ENCODE measurements around the gene TSHZ2.

The TSHZ2 gene

DNA sequence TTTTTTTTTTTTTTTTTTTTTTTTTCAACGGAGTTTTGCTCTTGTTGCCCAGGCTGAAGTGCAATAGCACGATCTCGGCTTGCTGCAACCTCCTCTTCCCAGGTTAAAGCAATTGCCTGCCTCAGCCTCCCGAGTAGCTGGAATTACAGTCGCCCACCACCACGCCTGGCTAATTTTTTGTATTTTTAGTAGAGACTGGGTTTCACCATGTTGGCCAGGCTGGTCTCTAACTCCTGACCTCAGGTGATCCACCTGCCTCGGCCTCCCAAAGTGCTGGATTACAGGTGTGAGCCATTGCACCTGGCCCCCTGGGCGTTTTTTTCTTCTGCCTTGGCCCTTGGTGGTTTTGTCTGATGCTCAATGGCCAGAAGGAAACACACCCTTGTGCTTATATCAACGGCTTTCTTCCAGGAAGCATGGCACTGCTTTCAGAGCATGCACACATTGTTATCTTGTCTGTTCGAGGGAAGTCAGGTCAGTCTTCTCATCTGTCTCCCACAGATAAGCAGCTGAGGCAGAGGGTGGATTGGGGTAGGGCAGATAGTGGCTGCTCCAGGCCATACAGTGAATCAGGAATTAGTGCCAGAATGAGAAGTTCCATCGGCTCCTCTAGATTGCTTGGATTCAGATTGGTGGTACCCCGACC, 203.1 kb downstream of the TSHZ2 start:
- DNase-seq, result no peak

DNA sequence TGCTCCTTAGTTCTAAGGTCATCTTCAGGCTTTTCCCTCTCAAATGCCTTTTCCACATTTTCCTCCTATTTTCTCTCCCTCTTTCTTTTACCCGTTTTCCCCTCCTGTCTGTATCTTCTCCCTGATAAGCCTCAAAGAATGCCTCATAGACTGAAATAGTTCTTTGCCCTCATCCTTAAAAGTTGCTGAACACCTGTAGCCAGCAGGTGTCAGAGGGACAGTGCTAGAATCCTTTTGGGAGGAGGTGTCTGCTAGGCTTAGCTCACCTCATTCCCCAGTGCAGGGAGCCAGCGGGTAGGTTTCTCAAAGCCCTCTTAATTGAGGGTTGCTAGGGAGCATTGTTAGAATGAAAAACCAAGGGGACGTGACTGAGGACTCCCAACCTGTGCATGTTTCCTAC, 204.0 kb downstream of the TSHZ2 start:
- no peak for DNase-seq

DNA sequence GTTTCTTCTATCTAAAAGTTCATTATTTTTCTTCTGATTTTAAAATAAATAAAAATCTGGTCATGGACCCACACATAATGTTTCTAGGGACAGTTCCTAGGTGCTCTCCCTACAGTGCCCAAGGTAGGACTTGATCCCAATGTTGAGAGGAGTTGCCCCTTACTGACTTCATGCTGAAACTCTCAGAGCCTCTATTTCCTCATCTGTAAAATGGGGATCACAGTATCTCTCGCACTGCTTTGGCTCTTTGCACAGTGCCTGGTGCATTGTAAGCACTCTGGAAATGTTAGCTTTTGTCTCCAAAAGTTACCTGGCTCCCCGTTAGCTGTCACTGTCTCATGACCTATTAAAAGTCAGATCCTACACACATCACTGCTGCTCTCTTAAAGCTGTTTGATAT, 205.5 kb downstream of the TSHZ2 start:
- DNase-seq, result no peak

DNA sequence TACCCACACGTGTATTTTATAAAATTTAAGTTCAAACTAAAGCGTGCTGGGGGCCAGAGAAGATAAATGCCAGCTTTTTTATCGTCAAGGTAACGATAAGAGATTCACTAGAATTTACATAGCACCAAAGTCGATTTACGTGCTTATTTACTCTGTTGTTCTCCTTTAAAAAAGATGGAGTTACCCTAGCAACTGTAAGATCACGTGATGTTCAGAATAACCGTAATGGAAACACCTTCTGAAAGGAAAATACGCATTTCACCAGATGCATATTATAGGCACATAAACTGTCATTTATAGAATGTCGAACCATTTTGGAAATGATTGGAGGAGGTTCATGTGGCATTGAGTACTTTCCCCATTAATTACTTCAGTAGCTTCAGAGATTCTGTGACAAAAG, 207.6 kb downstream of the TSHZ2 start:
- no peak for DNase-seq

DNA sequence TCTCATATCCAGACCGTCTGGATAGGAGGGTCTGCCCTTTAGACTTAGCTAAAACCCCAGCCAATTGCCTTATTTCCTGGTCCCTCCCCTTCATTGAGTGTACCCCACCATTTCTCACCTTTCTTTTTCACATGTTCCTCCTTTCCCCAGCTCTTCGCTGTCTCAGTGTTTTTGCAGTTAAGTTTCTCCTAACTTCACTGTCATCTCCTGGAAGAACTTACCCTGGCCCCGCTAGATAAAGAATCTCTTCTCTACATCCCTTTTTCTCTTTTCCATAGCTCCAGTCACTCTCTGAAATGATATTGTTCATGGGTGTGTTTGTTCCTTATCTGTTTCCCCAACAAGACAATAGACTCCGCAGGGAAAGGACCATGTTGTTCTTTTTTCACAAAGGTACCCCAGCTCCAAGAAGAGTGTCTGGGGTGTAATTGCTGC, 208.8 kb downstream of the TSHZ2 start:
- DNase-seq, result no peak

DNA sequence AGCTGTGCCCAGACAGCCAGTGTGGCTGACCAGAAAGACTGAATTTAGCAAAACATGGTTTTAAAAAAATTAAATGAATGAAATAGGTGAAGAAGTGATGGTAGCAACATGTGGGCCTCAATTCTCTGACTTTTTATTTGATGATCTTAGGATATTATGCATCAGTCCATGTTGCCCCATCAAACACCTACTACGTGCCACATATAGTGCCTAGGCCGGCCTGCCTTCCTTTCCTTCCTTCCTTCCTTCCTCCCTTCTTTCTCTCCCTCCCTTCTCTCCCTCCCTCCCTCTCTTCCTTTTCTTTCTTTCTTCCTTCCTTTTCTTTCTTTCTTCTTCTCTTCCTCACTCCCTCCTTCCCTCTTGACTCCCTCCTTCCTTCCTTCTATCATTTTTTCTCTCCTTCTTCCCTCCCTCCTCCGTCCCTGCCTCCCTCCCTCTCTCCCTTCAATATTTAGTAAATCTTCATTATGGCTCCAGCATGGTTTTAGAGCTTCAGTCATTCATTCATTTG, 209.8 kb downstream of the TSHZ2 start:
- no peak for DNase-seq

DNA sequence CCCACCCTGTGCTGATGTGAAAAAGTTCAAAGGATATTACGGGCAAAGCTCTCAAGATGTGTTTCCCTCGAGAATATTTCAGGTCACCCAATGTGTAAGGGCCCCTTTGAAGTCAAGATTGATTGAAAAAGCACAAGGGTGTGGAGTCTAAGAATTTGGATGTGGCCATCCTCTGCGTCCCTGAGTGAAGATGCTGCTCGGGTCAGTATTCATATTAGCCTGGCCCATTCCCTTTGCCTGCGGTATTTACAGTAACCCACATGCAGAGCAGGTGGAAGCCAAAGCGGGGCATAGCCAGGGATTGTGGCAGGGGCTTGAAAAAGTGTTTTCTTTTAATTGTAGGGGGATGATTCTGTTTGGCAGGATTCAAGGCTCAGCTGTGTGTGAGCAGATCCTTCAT, 211.0 kb downstream of the TSHZ2 start:
- DNase-seq, result no peak

DNA sequence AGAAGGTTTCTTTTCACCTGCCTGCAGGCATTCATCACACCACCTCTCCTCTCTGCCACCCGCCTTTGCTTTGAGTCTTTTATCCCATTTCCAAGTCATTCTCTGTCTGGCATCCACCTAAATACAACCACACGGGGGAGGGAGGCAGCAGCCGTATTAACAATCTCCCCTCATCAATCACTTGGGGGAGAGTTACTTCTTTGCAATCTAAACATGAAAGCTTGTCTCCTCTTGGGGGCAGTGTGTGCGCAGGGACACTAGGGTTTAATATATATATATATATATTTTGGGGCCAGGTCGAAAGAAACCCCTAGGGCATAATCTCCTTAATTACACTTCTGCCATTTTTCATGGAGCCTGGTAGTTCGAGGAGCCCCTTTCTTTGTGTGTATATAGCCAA, 214.5 kb downstream of the TSHZ2 start:
- DNase-seq, result no peak

DNA sequence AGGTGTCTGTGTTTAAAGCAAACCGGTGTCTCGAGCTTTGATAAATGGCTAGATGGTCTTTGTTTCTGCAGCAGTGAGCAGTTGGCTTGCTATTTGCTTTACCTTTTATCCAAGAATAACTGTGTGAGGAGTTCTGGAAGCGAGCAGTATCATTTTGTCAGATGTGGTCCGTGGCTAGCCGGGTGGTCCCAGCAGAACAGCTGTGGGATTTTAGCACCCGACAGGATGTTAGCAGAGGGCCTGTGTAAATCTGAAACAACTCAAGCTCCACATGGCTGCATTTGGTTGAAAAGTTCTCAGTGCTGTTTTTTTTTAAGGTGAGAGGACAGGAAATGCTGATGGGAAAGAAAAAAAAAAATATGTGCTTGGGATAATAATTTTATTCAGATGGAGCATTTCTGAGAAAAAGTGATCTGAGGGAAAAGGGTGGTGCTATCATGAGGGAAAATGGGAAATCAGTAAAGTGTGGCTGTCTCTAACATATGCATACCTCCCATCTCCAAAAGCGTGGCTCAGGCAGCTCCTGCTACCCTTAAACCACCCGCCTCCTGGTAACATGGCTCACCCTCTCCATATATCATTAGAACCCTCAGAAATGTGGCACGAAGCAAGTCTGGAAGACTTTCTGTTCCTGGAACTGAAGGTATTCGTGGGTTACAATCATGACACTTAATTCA, 215.4 kb downstream of the TSHZ2 start:
- no peak for DNase-seq

DNA sequence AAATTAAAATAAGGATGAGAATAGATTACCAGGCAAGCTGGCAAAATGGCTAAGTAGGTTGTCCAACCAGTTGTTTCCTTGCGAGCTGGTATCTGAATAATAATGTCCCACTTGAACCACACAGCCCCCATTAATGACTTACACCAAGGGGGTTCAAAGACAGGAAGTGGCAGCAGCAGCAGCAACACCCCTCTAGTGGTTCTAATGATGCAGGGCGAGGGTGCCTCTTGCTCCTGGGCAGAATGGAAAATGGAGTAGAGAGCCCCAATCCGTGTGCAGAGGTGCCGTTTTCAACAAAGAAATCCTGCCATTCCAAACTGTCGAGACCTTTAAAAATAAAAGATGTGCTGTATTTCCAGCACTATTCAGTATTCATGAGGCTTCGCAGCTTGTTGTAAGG, 218.1 kb downstream of the TSHZ2 start:
- no peak for DNase-seq

DNA sequence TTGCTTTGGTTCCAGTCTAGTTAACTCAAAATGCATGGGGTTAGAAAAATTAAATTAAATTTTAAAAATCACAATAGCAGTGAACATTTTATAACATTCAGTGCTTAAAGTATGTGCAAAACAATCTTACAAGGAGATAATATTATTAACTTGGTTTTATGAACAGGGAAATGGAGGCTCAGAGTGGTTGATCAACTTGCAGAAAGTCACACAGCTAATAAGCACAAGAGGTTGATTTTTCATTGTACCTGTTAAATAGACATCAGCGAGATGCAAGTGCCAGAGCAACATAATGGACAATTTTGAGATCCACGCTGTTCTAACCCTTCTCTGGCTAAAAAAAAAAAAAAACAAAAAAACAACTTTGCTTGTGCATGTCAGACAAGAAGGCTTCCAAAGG, 219.8 kb downstream of the TSHZ2 start:
- no peak for DNase-seq

DNA sequence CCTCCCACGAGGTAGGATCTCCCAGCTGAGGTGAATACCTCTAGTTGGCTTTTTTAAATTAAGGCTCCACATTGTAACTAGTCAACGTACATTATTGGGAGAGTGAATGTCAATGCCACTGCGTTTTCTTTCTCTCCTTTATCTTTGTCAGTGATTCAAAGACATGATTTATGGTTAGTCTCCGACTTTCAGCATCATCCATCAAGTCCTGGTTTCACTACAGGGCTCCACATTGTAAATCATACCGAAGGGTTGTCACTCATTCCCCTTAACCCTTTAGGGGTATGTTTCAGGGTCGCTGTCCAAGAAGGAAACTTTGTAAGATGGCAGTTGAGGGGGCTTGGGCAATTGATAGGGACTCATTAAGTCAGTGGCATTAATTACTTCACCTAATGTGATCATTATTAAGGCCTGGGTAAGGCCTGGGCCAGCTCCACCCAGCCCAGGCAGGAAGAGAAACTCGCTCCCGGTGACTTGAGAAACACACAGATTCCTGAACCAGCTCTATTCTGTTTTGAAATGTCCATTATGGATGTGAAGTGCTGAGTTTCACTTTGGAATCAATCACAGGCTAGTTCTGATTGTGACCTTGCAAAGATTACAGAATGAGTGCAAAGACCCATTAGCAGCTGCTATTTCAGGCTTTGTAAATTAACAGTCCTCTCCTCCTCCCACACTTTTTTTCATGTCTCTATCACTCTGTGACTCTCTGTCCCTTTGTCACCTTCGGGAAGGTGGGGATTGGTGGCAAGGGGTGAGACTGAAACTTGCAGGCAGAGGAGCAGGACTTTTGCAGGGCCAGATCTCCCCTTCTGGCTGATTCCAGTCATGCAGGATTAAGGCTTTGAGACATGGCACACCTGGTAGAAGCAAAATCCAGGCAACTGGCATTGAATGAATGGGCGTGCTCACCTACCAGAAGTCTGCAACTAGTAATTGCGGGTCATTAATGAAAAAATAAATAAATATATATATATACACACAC, 222.4 kb downstream of the TSHZ2 start:
- DNase-seq, result no peak

DNA sequence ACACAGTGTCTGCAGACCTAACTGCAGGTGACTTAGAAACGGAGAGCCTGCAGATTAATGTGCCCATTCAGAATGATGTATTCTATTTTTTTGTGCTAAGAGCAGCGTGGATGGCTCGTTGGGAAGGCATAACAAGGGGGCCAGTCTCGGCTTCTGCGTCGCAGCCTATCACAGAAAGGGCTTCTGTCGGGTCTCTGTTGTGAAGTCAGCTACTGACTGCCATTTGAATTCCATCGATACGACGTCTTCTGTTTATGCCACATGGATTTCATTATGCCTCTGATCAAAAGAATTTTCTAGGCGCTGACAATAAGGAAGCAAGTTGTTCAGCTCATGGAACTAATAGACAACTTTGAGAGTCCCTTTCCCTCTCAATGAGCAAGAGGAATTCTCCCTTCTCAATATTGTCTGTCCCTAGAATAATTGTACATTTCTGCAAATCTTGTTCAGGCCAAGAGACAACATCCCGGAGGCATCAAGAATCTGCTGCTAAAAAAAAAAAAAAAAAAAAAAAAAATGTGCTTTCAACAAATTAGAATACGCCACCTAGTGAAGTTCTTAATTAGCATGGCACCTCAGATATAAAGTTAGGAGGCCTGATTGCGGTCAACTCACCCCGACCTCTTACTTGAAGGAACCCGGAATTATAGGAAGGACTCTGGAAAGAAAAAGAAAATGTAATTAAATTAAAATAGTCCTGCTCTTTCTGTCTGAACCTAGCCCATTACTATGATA, 223.9 kb downstream of the TSHZ2 start:
- no peak for DNase-seq

DNA sequence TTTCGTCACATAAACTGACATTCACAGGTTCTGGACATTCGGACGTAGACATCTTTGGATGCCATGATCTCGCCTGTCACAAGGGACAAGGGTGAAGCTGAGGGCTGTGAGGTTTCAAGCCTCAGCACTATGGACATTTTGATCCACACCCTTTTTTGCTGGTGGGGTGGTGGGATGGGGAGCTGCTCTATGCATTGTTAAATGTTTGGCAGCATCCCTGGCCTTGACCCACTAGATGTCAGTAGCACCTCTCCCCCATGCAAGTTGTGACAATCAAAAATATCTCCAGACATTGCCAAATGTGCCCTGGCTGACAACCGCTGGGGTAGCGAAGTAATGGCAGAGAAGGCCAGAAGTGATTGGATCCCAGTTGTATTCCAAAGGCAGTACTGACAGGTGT, 229.4 kb downstream of the TSHZ2 start:
- DNase-seq, result no peak

DNA sequence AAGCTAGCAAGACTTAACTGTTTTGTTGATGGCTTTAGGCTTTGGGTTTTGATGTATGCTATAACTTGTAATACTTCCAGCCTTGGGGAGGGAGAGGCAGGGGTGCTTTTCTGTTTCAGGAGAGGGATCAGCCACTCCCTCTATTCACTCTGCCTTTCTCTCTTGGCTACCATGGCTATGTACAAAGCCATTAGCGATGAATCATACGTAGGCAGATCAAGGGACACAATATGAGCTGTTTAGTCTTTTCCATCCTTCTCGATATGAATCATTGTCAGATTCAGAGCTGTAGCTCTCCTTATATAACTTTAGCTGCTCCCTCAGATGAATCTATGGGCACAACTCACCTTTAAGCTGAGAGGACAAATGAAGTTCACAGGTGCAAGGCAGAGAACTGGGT, 230.6 kb downstream of the TSHZ2 start:
- no peak for DNase-seq

DNA sequence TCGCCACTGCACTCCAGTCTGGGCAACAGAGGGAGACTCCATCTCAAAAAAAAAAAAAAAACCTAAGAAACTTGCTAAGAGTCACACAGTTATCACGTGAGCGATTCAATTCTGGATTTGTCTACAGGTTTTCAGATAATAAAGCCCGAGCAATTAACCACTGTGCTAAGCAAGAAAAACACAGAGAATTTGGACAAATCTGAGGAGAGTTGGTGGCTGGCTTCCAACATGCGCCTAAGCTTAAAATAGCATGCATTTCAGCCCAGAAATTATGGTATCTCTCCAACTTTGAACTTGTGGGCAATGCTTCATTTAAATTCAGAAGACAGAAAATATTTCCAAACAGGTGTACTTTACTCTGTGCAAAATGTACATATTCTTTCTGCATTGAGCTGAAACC, 232.9 kb downstream of the TSHZ2 start:
- no peak for DNase-seq

DNA sequence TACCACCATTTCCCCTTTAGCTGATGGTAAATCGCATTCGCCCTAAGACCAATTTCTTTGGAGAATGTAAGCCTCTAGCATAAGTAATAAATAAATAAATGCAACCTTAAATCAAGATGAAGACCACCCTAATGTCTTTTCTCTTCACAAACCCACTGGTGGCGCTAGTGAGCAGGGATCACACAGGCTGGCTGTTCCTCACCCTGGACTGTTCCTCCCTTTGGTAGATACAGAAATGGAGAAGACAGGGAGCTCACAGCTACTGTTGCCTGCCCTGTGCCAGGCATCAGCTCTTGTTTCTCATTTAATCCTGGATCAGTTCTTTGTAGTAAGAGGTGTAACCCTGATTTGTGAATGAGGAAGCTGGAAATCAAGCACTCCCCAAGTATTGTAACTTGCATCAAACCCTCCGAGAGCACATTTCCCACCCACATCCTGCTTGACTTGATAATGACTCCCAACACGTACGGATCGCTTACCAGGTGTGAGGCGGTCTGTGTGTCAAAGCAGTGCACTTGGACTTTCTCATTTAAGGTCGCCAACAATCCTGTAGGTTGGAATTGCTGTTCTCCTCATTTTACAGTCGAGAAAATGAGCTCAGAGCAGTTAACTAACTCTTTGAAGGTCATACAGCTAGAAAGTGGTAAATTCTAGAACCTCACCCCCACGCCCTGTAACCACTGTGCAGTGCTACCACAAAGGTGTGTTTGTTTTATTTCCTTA, 236.1 kb downstream of the TSHZ2 start:
- no peak for DNase-seq

DNA sequence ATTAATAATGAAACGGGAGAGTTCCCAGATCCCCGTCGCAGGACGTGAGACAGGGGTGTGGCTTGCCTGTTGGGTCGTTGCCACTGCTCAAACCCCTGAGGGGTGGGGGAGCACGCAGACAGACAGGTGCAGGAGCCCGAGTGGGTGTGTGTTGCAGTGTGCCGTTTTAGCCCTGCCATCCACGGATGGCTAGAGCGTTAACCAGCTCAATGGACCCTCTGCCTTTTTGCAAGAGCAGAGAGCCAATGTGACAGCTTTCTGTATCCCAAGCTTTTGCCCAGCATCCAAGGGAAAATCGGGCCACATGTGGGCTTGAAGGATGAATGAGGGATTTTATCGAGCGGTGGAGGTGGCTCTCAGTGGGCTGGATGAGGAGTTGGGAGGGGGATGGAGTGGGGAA, 237.9 kb downstream of the TSHZ2 start:
- no peak for DNase-seq

DNA sequence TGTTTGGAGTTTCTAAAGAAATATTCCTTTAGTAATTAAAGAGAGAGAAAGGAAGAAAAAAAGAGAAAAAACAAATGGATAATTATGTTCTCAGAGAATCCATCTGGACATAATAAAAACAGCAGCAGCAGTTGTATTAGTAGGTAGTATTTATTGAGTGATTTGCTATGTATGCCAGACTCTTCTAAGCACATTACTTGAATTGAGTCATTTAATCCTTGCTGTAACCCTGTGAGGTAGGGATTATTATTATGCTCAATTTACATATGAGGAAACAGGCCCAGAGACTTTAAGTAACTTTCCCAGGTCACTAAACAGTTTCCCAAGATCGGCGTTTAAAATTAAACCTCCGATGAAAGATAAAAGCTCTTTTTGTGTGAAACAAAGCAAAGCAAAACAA, 238.8 kb downstream of the TSHZ2 start:
- no peak for DNase-seq

DNA sequence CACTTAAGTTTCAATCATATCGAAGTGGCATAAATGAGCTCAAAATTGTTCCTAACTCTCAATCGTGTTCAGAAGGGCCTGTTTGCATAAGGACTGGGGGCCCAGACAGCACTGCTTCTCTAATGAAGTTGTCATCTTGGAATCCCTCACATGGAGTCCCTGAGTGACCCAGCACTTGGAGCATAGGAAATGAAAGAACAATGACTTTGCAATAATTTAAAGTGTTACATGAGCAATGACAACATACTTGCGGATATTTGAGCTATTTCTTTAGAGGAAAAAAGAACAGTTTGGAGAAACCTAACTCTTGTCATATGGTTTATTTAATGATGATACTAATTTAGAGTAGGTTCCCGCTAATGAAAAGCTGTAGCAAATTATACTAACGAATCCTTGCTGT, 239.9 kb downstream of the TSHZ2 start:
- no peak for DNase-seq

DNA sequence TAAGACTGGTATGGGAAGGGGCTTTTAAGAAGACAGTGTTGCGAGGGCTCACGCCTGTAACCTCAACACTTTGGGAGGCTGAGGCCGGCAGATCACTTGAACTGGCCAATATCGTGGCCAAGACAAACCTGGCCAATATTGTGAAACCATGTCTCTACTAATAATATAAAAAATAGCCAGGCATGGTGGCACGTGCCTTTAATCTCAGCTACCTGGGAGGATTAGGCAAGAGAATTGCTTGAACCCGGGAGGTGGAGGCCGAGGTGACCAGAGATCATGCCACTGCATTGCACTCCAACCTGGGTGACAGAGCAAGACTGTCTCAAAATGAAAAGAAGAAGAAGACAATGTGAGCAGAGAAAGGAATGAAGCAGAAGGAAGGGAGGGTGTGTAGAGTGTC, 242.2 kb downstream of the TSHZ2 start:
- no peak for DNase-seq

DNA sequence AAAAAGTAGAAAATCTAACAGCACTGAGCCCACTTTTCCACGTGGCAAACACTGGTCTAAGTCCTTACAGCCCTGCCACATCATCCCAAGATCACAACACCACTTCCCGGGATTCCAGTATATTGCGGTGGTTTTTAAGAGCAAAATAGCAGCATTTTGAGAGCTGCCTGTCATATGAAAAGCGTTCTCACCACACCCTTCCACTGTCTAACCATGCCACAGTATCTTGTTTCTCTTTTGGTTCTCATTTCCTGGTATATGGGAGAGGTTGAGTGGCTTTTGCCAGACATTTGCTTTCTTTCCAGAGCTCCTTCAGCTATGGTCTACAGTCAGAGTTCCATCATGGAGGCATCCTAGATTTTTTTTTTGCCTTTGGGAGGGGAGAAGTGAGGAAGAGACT, 243.0 kb downstream of the TSHZ2 start:
- no peak for DNase-seq

Measured in stimulated activated CD4-positive, alpha-beta T cell treated with anti-CD3 and anti-CD28 coated beads, Interleukin-12 subunit alpha, Interleukin-12 subunit beta, amount 100 ng/mL, for 4 hours (primary cell).